B cell (primary cell): ENCODE measurements around the gene REG3A. TPM values are rescaled to one million over a fixed set of nuclear protein-coding genes. Genes with fewer than 3 reads are reported as not detected.

Source experiments
- ATAC-seq: fragments of 200-7000 bp; cut with Tn5 transposase; one replicate; pipeline ENCODE4 v1.10.0; 2021; ENCODE audit warnings: low read depth, mild to moderate bottlenecking, moderate number of reproducible peaks, moderate library complexity
- CTCF ChIA-PET: fragments of 350-600 bp; sonication (Branson Sonifier 250); formaldehyde crosslinking; loops from one replicate; lab custom pipeline; 2021; ENCODE audit warnings: antibody characterized with exemption, inconsistent platforms; lab: Charles Lee
- POLR2A ChIA-PET: fragments of 350-600 bp; sonication (Branson Sonifier 250); formaldehyde crosslinking; loops from one replicate; lab custom pipeline; 2021; ENCODE audit warnings: antibody characterized with exemption; lab: Charles Lee
- DNase-seq: peaks from one replicate; pipeline ENCODE4 v3.0.0; 2013
- H2AFZ ChIP-seq: 2 replicates; pipeline ENCODE4 v1.6.1; 2012; ENCODE audit warnings: mild to moderate bottlenecking, low read depth, low read length; ENCODE audit not compliant: insufficient read depth, poor library complexity, severe bottlenecking
- H3K27ac ChIP-seq, 2 donors: 1 replicate in 1 of 2; 2 replicates in 1 of 2; pipeline ENCODE4 v1.5.1; 2012 to 2013; ENCODE audit warnings: low read length in 2 of 2, mild to moderate bottlenecking in 2 of 2, moderate library complexity in 1 of 2
- H3K27me3 ChIP-seq, 4 experiments: fragments of 200-600 bp in 1 of 4; sonication (generic) in 1 of 4; replicated peaks in 1 of 4; 1 replicate in 2 of 4; 2 replicates in 2 of 4; pipeline versions ENCODE4 v1.6.1 to v1.7.0; 2013 to 2016; ENCODE audit warnings: low read length in 3 of 4, mild to moderate bottlenecking in 2 of 4, mixed read lengths in 1 of 4, moderate library complexity in 1 of 4; ENCODE audit not compliant: insufficient read depth in 4 of 4, control insufficient read depth in 3 of 4; ENCODE audit errors: control extremely low read depth in 1 of 4
- H3K36me3 ChIP-seq, 2 experiments: replicated peaks in 1 of 2; 1 replicate in 1 of 2; 2 replicates in 1 of 2; pipeline versions ENCODE4 v1.6.1 to v1.7.1; 2013; ENCODE audit warnings: low read length in 1 of 2; ENCODE audit not compliant: insufficient read depth in 2 of 2, control insufficient read depth in 1 of 2; ENCODE audit errors: control extremely low read depth in 1 of 2, extremely low read depth in 1 of 2
- H3K4me1 ChIP-seq, 2 donors: fragments of 200-600 bp in 1 of 2; sonication (generic) in 1 of 2; 1 replicate in 1 of 2; 2 replicates in 1 of 2; pipeline versions ENCODE4 v1.5.1 to v1.6.1; 2013 to 2017; ENCODE audit warnings: low read length in 2 of 2; ENCODE audit not compliant: control insufficient read depth in 2 of 2, insufficient read depth in 2 of 2
- H3K4me2 ChIP-seq: replicated peaks from 2 replicates; pipeline ENCODE3; 2012; ENCODE audit warnings: mild to moderate bottlenecking, low read depth, low read length; ENCODE audit not compliant: poor library complexity, severe bottlenecking
- H3K4me3 ChIP-seq, 5 experiments: fragments of 200-600 bp in 1 of 5; sonication (generic) in 1 of 5; 1 replicate in 3 of 5; 2 replicates in 2 of 5; pipeline versions ENCODE4 v1.5.1 to v1.7.0; 2011 to 2016; ENCODE audit warnings: low read length in 4 of 5, mild to moderate bottlenecking in 4 of 5, low read depth in 2 of 5, control low read depth in 1 of 5, moderate library complexity in 1 of 5; ENCODE audit not compliant: insufficient read depth in 1 of 5; ENCODE audit errors: control extremely low read depth in 1 of 5, extremely low read depth in 1 of 5
- H3K79me2 ChIP-seq: fragments of 200-600 bp; sonication (generic); one replicate; pipeline ENCODE4 v1.6.0; 2016; ENCODE audit warnings: low read length; ENCODE audit not compliant: control insufficient read depth, insufficient read depth
- H3K9ac ChIP-seq: fragments of 200-600 bp; sonication (generic); 2 replicates; pipeline ENCODE4 v1.6.1; 2017; ENCODE audit warnings: mild to moderate bottlenecking, low read length, moderate library complexity
- H3K9me3 ChIP-seq, 3 donors: one replicate each; pipeline versions ENCODE4 v1.6.1 to v1.7.1; 2013; ENCODE audit warnings: low read length in 2 of 3; ENCODE audit not compliant: control insufficient read depth in 2 of 3, insufficient read depth in 1 of 3; ENCODE audit errors: control extremely low read depth in 1 of 3
- H4K20me1 ChIP-seq: 2 replicates; pipeline ENCODE4 v1.6.0; 2012; ENCODE audit warnings: mild to moderate bottlenecking, low read length; ENCODE audit not compliant: insufficient read depth, control insufficient read depth, poor library complexity, severe bottlenecking
- H3K27ac Mint-ChIP-seq: one replicate; pipeline ENCODE4 v1.8.0; 2021; ENCODE audit warnings: mixed read lengths
- H3K27me3 Mint-ChIP-seq: one replicate; pipeline ENCODE4 v1.8.0; 2021; ENCODE audit warnings: mixed read lengths
- H3K4me1 Mint-ChIP-seq: one replicate; pipeline ENCODE4 v1.8.0; 2021; ENCODE audit warnings: mixed read lengths
- H3K4me3 Mint-ChIP-seq: one replicate; pipeline ENCODE4 v1.8.0; 2021; ENCODE audit warnings: mixed read lengths
- H3K9me3 Mint-ChIP-seq: one replicate; pipeline ENCODE4 v1.8.0; 2022; ENCODE audit warnings: mixed read lengths; ENCODE audit not compliant: insufficient read depth
- CTCF ChIP-seq: fragments of 200-600 bp; IDR thresholded peaks from one replicate; pipeline ENCODE4 v1.8.0; 2022; ENCODE audit warnings: antibody characterized with exemption, mild to moderate bottlenecking
- EZH2 ChIP-seq: IDR thresholded peaks from 2 replicates; pipeline ENCODE4 v1.6.1; 2012; ENCODE audit warnings: borderline replicate concordance, low read depth, mild to moderate bottlenecking, moderate library complexity, low read length; ENCODE audit not compliant: insufficient read depth, poor library complexity, severe bottlenecking
- WGBS: methylation state at CpG from one replicate; pipeline ENCODE4 v1.1.5; 2013; ENCODE audit warnings: missing lambda C conversion rate; ENCODE audit not compliant: insufficient coverage; 5-methylcytosine and 5-hydroxymethylcytosine counted together
- intact Hi-C: fragments of 100-400 bp; cut with micrococcal nuclease; formaldehyde crosslinking; loops from one replicate; pipeline ENCODE4 v1.10.0; 2022
- polyA plus RNA-seq: library from polyadenylated mRNA; depleted of rRNA; stranded (reverse); fragments of >200 nt; gene quantifications from 2 replicates; pipeline ENCODE4 v1.2.3, GENCODE V29; 2012
- total RNA-seq, 2 donors: library from RNA; stranded (reverse); fragments of 120-200 nt in 1 of 2; gene quantifications; 1 replicate in 1 of 2; 2 replicates in 1 of 2; pipeline versions ENCODE4 v1.2.3 to v1.2.4, GENCODE V29; 2013 to 2022

Gene REG3A
- total and polyA plus RNA-seq, 2 donors (not counting 1 experiment from before 2014, with no cell fraction given) = not detected

- no peaks in the 10 kb centered on the region for H3K4me1 Mint-ChIP-seq
- POLR2A ChIA-PET = no interaction called here
- H3K27me3 ChIP-seq = no peaks in the 10 kb centered on the region
- WGBS = no CpG with 5 or more reads among the region's 4 CpGs
- no peak overlapping the region for H3K4me2 ChIP-seq
- no peak overlapping the region for H3K4me3 ChIP-seq
- no peaks in the 10 kb centered on the region for H4K20me1 ChIP-seq
- intact Hi-C loops = no loop called here
- no peaks in the 10 kb centered on the region for H3K79me2 ChIP-seq
- no peak overlapping the region for H2AFZ ChIP-seq
- H3K27me3 Mint-ChIP-seq = no peaks in the 10 kb centered on the region
- CTCF ChIA-PET = no interaction called here
- no peak for TF ChIP-seq EZH2
- no peak for TF ChIP-seq CTCF
- no peak overlapping the region for H3K4me3 Mint-ChIP-seq
- H3K4me1 ChIP-seq = no peaks in the 10 kb centered on the region
- H3K9me3 Mint-ChIP-seq = no peaks in the 10 kb centered on the region
- no peak overlapping the region for H3K27ac ChIP-seq
- ATAC-seq (no peak), DNase-seq (no peak)
- peaks cover 0 to 3% (median 0%) of the 10 kb centered on the region in 3 donors for H3K9me3 ChIP-seq
- no peak overlapping the region for H3K27ac Mint-ChIP-seq
- no peaks in the 10 kb centered on the region for H3K36me3 ChIP-seq
- no peak overlapping the region for H3K9ac ChIP-seq
Observed at GRCh38 chr2:79131687-79132086, 27.9 kb downstream of the REG3A start.

GRCh38 chr2:79129804-79130203 is 29.7 kb downstream of the REG3A start:
- no peak for ATAC-seq
- Mint-ChIP-seq H3K4me1 (no peaks in the 10 kb centered on the region), H3K4me3 (no peak overlapping the region), H3K27me3 (no peaks in the 10 kb centered on the region), H3K9me3 (no peaks in the 10 kb centered on the region), H3K27ac (no peak overlapping the region)
- no peak overlapping the region for H3K4me3 ChIP-seq
- CTCF ChIA-PET = no interaction called here
- H3K4me2 ChIP-seq = no peak overlapping the region
- no peaks in the 10 kb centered on the region for H3K79me2 ChIP-seq
- H3K27ac ChIP-seq = no peak overlapping the region
- intact Hi-C loops = no loop called here
- no peaks in the 10 kb centered on the region for H3K27me3 ChIP-seq
- no peak for TF ChIP-seq CTCF
- TF ChIP-seq EZH2 = no peak
- no peaks in the 10 kb centered on the region for H3K36me3 ChIP-seq
- H3K9ac ChIP-seq = no peak overlapping the region
- H3K9me3 ChIP-seq = peaks cover 0 to 3% (median 0%) of the 10 kb centered on the region in 3 donors
- POLR2A ChIA-PET = no interaction called here
- no peaks in the 10 kb centered on the region for H4K20me1 ChIP-seq
- no peak for DNase-seq
- no peak overlapping the region for H2AFZ ChIP-seq
- no peaks in the 10 kb centered on the region for H3K4me1 ChIP-seq
